ENCODE data around the gene TRAF3IP3. TPM values are rescaled to one million over a fixed set of nuclear protein-coding genes. Genes with fewer than 3 reads are reported as not detected.

TRAF3IP3 gene, protein sequence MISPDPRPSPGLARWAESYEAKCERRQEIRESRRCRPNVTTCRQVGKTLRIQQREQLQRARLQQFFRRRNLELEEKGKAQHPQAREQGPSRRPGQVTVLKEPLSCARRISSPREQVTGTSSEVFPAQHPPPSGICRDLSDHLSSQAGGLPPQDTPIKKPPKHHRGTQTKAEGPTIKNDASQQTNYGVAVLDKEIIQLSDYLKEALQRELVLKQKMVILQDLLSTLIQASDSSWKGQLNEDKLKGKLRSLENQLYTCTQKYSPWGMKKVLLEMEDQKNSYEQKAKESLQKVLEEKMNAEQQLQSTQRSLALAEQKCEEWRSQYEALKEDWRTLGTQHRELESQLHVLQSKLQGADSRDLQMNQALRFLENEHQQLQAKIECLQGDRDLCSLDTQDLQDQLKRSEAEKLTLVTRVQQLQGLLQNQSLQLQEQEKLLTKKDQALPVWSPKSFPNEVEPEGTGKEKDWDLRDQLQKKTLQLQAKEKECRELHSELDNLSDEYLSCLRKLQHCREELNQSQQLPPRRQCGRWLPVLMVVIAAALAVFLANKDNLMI
- total RNA-seq, result not detected in 2 replicates

GRCh38 chr1:209755926-209756614 is at the start of gene TRAF3IP3:
TRAF3IP3 (plus strand) TSS chr1:209756053; CDS start chr1:209760040, 3,987 bp downstream.

GRCh38 chr1:209784265-209785169 is 28.7 kb downstream of the TRAF3IP3 start, which contains the start of gene C1orf74:
C1orf74 (minus strand) TSS chr1:209784559; CDS start chr1:209783634, 925 bp downstream.

GRCh38 chr1:209805875-209806760 is 50.3 kb downstream of the TRAF3IP3 start, which contains the start of gene IRF6:
IRF6 (minus strand) TSS chr1:209806142; CDS start chr1:209801413, 4,729 bp downstream.

DNA sequence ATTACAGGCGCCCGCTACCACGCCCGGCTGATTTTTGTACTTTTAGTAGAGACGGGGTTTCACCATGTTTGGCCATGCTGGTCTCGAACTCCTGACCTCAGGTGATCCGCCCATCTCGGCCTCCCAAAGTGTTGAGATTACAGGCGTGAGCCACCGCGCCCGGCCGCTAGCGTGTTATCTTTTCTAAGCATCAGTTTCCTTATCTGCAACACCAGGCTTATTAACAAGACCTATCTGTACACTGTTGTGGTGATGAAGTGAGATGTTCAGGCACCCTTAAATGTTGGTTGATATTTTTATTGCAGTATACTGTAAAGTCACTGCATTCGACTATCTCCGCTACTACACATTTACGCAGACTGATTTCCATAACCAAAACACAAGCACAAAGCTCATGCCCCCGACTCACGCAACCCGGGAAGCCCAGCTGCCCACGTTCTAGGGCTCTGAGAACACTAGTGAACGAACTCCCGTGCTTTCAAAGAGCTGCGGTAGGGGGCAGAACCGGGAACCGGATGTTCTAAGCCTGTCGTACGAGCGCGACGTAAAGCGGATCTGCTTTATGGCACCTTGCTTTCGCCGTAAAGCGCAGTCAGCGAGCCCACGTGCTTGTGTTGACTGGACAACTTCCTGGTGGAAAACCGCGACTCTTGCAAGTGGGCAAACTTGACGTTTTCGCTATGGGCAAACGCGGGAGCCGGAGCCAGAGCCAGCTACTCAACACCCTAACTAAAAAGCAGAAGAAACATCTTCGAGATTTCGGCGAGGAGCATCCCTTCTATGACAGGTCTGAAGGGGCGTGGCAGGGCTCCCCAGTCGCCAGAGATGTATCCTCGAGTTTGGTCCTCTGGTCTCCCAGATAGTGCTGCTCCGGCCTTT is 71.8 kb downstream of the TRAF3IP3 start, which contains the start of gene UTP25:
UTP25 (plus strand) TSS at position 589 of the 879 bp plus-strand sequence; CDS start at position 681, 92 bp downstream.

Other genes with a start within 250 kb of the TRAF3IP3 start
- gene CAMK1G, start 172.3 kb upstream of the TRAF3IP3 start, total RNA-seq, result not detected in 2 replicates
- gene LAMB3, start 103.6 kb upstream of the TRAF3IP3 start, total RNA-seq, result 0.09 and 0.33 TPM in 2 replicates
- gene G0S2, start 80.6 kb upstream of the TRAF3IP3 start, total RNA-seq, result 0.33 TPM in 1 of 2 replicates, not detected in the other
- gene HSD11B1, start 51.2 kb upstream of the TRAF3IP3 start, total RNA-seq, result not detected in 2 replicates
- 2.0 and 2.2 TPM in 2 replicates for gene C1orf74, start 28.5 kb downstream of the TRAF3IP3 start, total RNA-seq
- gene IRF6, start 50.1 kb downstream of the TRAF3IP3 start, total RNA-seq, result 0.26 and 3.5 TPM in 2 replicates
- gene UTP25, start 71.9 kb downstream of the TRAF3IP3 start, total RNA-seq, result 4.7 and 5.8 TPM in 2 replicates
- gene SYT14, start 182.2 kb downstream of the TRAF3IP3 start, total RNA-seq, result under 0.01 TPM in 1 of 2 replicates, not detected in the other